SH-SY5Y (cell line): ENCODE data around the gene C1QTNF2.

ENCODE experiments used
- GATA2 ChIP-seq: IDR thresholded peaks from 2 replicates; pipeline ENCODE4 v1.6.1; 2011; ENCODE audit warnings: mild to moderate bottlenecking, low read depth, low read length
- GATA3 ChIP-seq: IDR thresholded peaks from 2 replicates; pipeline ENCODE4 v1.6.1; 2011; ENCODE audit warnings: low read depth, mild to moderate bottlenecking, low read length, moderate library complexity

DNA sequence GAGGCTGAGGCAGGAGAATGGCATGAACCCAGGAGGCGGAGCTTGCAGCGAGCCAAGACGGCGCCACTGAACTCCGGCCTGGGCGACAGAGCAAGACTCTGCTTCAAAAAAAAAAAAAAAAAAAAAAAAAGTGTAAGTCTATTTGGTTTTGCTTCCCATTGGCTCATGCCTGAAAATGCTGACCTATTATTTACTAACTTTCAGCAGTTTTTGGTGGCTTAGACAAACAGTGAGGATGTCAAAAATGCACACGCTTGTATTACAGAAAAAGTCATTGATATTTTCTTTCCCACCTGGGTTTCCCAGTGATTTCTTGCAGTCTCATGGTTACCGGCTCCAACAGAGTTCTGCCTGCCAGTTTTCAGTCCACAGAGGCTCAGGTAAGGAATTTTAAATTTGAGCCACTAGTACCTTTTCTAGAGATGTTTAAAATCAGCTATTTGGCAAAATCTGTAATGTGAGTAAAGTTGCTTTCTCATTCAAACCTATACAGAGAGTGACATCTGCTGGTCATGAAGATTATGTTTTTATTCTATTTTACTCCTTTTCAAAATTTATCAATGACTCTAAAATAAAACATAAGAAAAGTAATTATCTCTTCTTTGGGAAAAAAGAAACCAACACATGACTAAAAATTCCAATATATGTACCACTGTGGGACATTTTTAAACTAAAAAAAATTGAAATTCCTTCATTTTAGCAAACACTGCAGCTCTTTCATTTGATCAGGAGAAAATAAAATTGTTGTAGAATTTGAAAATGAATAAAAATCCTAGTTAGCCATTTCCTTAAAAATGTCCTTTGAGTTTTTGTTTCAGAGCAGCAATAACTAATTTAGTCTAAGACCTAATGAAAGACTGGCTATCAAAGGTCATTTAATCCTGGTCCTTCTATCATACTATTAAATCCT, 20.6 kb upstream of the C1QTNF2 start:
- TF ChIP-seq GATA3 (no peak), GATA2 (no peak)
